HG02571 (cell line): ENCODE measurements around the gene RCAN3.

Experiments
- ATAC-seq: cut with Tn5 transposase; IDR thresholded peaks from one replicate; pipeline ENCODE4 v1.9.1; 2021; ENCODE audit warnings: mild to moderate bottlenecking, moderate library complexity; ENCODE audit not compliant: unreplicated experiment

RCAN3 gene

DNA sequence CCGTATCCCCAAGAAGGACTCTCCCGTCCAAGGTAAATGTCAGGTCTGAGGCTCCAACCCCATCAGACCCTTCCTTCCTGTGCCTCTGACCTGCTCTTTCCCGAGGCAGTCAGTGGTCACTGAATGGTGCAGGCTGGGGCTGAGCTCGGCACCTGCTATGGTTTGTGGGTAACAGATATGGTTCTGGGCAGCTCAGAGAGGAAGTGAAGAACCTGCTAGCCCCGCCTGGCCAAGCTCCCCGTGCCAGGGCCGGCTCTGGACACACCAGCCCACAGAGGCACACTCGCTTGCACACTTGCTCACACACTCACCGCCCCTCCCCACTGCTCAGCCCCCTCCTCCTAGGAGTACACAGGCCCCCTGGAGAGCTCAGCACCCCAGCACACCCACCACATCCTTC lies 69.7 kb downstream of the RCAN3 start:
- ATAC-seq = no peak

DNA sequence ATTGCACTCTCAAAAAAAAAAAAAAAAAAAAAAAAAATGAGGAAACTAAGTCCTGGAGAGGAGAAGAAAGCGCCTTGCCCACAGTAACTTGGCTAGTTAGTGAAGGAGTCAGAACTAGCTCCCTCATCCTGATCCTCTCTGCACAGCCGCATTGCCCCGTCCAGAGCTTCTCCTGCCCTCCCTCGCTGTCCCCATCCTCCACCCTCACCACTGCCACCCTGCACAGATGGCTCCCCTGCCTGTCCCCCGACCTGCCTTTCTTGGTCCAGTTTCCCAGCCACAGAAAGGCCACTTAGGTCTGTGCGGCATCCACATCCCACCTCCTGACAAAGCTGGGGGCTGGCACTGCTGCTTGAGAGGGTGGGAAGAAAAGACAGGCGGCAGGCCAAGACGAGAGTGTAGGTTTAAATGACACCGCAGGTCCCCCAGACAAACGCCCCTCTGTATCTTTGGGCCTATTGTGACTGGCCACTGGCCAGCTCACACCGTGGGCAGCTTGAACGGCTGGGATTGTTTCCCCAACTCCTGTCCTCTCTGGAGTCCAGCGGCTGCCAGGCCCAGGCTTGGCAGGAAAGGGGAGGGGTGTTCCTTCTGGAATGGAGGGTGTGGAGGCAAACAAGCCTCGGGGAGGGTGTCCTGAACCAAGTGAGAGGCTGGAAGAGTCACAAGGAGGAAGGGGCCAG lies 73.4 kb downstream of the RCAN3 start:
- ATAC-seq = no peak

DNA sequence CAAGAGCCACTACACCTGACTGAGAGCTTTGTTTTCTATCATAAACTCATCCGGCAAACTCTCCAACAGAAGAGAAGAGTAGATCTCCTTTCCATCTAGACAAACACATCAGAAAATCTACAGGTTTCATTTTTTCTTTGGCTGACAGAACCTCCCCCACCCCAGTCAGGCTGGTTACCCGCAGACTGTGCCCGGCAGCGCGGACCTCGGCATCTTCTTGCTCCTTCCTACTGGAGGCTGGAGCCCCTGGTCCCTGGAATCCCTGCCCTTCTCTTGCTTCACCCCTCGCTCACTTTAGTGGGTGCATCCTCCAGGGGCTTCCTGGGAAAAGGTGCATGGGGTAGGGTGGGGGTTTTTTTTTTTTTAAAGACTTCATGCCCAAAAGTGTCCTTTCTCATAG lies 76.2 kb downstream of the RCAN3 start:
- ATAC-seq = no peak

DNA sequence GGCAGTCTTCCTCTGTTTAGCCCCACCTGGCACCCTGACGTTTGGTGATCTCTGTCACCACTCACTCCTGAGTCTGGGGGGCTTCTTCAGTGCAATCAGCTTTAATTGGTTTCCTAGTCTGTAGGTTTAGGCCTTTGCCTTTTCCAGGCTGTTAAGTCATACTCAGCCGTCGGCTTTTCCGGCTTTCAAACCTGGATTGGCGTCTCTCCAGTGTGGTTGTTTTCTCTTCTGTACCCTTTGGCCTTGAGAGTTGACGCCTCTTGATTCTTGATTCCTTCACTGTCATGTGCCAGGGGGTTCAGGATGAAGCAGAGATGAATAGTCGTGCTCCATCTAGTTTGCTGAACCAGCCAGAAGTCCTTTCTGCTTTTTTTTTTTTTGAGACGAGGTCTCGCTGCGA lies 78.1 kb downstream of the RCAN3 start:
- no peak for ATAC-seq

DNA sequence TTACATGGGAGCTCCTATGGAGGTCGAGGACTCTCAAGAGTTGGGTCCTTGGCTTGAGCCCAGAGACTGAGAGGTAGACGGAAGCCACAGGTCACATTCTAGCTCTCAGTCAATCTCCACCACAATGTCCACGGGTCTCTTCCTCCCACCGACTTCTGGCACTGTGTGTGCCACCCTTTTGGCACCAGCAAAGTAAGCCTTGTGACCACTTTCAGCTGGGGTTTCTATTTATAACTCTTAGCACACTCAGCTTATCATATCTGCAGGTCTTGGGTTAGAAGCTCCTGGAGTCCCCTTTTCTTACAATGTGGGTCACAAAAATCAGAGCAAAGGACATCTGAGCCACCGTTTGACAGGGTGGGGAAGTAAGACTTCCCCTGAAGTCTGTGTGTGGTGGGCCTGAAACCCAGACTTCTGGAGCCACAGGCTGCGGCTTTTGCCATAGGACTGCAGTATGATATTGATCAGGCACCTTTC lies 81.6 kb downstream of the RCAN3 start:
- no peak for ATAC-seq

DNA sequence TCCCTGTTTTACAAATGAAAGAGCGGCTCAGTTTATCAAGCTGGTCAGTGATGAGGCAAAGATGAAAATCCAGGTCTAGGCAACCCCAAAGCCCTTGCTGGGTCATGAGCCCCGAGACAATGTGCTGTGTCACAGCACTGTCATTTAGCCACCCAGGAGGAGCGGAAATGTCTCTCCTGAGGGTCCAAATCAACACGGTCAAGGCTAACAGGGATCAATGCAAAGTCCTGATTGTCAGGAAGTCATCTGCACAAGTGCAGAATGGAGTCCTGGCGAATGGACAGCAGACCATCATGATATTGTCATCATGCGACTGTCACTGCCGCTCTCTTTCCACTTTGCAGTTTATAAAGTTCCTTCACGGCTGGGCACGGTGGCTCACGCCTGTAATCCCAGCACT lies 83.5 kb downstream of the RCAN3 start:
- no peak for ATAC-seq

DNA sequence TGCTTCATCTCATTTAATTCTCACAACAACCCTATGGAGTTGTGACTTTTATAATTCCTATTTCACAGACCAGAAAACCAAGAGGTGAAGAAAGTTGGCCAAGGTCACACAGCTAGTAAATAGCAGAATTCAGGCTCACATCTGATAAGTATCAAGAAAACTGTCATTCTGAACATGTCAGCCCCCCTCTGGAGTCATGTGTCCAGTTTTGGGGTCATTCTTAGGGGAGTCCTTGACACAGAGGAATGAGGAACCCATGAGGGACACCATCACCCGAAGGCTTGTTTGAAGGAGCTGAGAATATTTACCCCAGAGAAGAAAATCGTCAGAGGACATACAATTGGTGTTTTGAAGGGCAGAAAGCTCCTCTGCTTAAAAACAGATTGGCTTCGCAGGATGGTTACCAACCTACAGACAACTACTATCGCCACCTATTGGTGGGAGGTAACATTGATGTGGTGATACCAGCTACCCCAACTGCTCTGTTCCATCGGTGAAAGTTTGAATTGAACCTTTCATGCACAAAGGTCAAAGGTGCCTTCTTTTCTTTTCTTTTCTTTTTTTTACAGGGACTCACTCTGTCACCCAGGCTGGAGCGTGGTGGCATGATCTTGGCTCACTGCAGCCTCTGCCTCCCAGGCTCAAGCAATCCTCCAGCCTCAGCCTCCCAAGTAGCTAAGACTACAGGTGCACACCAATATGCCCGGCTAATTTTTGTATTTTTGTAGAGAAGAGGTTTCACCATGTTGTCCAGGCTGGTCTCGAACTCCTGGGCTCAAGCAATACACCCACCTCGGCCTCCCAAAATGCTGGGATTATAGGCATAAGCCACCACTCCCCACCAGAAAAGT lies 84.6 kb downstream of the RCAN3 start:
- ATAC-seq = no peak

DNA sequence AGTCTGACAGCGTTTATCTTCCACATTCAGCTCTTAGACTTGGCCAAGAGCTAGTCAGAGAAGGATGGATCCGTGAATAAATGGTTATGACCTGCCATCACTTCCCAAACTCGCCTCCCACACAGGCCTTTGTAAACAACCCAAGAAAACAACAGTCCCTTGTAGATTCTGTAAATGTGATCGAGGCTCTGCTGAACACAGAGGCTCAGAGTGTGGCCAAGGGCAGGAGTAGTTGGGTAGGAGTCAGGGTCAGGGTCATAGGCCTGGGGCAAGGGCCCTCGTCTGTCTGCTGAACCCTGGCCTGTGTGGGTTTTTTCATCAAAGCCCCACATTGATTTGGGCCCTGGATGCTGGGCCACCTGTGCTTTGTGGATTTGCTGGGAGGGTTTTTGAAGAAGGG lies 85.9 kb downstream of the RCAN3 start:
- ATAC-seq = no peak

DNA sequence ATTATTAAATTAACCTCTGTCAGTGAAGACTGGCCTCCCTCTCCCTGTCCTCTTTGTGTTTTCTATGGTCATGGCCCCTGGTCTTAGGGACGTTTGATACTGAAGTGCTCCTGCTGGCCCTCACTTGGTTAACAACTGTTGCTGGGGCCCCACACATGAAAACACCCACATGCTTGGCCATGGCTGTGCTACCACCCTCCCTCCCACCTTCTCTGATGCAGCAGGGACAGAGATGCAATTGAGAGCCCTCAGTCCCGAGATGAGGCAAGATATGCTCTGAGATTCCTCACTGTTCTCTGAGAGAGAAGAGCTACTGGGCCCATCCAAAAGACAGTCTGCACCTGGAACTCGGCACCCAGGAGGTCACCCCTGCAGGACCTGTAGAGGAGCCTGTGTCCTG lies 86.6 kb downstream of the RCAN3 start:
- no peak for ATAC-seq
